ENCODE data around the gene COL9A3.

COL9A3 gene

GRCh38 chr20:62818592-62819493, 2.0 kb downstream of the COL9A3 start:
- Mint-ChIP-seq H3K9me3 (no peaks in the 10 kb centered on the region), H3K27ac (no peak overlapping the region), H3K4me1 (ENCODE audit: low read depth) (peaks cover 11% of the 10 kb centered on the region), H3K4me3 (no peak overlapping the region), H3K36me3 (ENCODE audit: low read depth) (no peaks in the 10 kb centered on the region), H3K27me3 (peaks cover 43% of the 10 kb centered on the region)
- DNase-seq = no peak

DNA sequence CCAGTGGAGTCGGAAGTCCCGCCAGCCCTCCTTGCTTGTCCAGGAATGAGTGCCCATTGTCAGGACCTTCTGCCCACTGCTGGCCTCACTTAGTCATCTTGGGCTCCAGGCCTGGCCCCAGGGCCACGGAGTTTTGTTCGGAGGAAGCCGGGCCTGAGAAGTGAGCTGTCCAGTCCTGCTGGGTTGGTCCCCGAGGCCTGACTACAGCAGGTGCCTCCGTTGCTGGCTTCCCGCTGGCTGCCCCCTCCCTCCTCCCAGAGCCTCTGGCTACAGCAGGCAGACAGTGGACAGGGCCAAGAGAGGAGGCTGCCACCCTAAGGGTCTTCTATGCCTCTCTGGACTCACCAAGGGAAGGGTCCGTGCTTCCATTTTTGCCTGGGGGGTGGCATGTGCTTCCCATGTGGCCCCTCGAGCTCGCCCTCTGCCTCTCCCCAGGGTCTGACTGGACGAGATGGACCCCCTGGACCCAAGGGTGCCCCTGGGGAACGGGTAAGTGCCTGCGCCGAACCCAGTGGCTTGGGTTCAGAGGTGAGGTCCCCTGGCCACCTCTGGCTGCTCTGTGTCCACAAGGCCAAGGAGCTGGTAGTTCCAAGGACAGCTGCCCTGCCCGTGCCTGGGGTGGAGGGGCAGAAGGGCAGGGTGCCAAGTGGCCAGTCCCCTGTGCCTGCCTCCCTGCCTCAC, 2.8 kb downstream of the COL9A3 start:
- H3K27ac Mint-ChIP-seq = no peak overlapping the region
- H3K36me3 Mint-ChIP-seq (ENCODE audit: low read depth) = no peaks in the 10 kb centered on the region
- no peaks in the 10 kb centered on the region for H3K9me3 Mint-ChIP-seq
- no peak overlapping the region for H3K4me3 Mint-ChIP-seq
- H3K4me1 Mint-ChIP-seq (ENCODE audit: low read depth) = peaks cover 9% of the 10 kb centered on the region
- peaks cover 41% of the 10 kb centered on the region for H3K27me3 Mint-ChIP-seq
- no peak for DNase-seq

- H3K36me3 Mint-ChIP-seq (ENCODE audit: low read depth) = no peaks in the 10 kb centered on the region
- H3K4me1 Mint-ChIP-seq (ENCODE audit: low read depth) = peaks cover 7% of the 10 kb centered on the region
- no peak overlapping the region for H3K4me3 Mint-ChIP-seq
- DNase-seq = no peak
- no peak overlapping the region for H3K27ac Mint-ChIP-seq
- peaks cover 35% of the 10 kb centered on the region for H3K27me3 Mint-ChIP-seq
- H3K9me3 Mint-ChIP-seq = no peaks in the 10 kb centered on the region
Observed at GRCh38 chr20:62820208-62820961, 3.5 kb downstream of the COL9A3 start.

DNA sequence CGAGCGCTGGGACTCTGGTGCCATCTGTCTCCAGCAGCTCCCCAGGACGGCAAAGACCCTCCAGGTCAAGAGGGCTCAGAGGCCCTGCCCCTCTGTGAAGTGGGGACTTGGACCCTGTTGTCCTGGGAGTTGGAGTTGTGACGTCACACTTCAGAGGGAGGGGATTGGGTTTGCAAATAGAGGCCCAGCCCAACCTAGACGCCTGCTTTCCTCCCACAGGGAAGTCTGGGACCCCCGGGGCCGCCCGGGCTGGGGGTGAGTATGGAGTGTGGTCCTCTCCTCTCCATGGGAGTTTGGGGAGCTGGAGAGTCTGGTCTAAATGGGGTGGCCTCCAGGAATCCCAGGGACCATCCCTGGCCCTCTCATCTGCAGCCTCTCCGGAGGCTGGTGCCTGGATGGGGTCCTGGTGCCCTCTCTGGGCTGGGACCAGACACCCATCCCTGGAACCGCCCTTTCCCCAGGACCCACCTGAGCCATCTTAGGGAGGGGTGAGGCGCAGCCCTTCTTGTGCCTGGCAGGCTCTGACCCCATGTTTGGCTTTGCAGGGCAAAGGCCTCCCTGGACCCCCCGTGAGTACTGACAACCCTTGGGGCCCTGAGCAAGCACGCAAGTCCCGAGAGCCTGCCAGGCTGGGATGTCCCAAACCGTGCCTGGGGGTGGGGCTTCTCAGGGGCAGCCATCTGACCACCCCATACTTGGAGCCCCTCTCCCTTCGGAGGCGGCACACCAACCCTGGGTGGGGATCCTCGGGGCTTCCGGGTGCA, 4.3 kb downstream of the COL9A3 start:
- H3K36me3 Mint-ChIP-seq (ENCODE audit: low read depth) = no peaks in the 10 kb centered on the region
- H3K27ac Mint-ChIP-seq = no peak overlapping the region
- peaks cover 2% of the 10 kb centered on the region for H3K4me1 Mint-ChIP-seq (ENCODE audit: low read depth)
- H3K9me3 Mint-ChIP-seq = no peaks in the 10 kb centered on the region
- H3K4me3 Mint-ChIP-seq = no peak overlapping the region
- DNase-seq = no peak
- H3K27me3 Mint-ChIP-seq = peaks cover 27% of the 10 kb centered on the region

DNA sequence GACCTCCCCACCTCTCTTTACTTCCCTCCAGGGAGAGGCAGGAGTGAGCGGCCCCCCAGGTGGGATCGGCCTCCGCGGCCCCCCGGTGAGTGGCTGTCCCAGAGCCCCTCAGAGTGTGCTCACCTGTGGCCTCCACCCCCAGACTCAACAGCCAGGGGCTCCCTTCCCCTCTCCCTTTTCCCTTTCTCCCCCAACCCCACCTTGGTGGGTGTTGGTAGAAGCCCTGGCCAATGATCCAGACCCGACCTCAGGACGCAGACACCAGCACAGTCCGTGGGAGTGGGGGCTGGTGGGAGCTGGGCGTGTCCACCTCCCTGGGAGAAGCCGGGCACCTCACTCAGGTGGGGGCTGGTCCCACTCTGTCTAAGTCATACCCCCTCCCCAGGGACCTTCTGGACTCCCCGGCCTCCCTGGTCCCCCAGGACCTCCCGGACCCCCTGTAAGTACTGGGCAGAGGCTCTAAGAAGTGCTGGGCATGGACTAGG, 4.9 kb downstream of the COL9A3 start:
- no peak overlapping the region for H3K27ac Mint-ChIP-seq
- H3K27me3 Mint-ChIP-seq = peaks cover 22% of the 10 kb centered on the region
- no peak for DNase-seq
- H3K36me3 Mint-ChIP-seq (ENCODE audit: low read depth) = no peaks in the 10 kb centered on the region
- no peaks in the 10 kb centered on the region for H3K9me3 Mint-ChIP-seq
- H3K4me3 Mint-ChIP-seq = no peak overlapping the region
- H3K4me1 Mint-ChIP-seq (ENCODE audit: low read depth) = no peaks in the 10 kb centered on the region

- Mint-ChIP-seq H3K4me1 (ENCODE audit: low read depth) (no peaks in the 10 kb centered on the region), H3K9me3 (no peaks in the 10 kb centered on the region), H3K27me3 (peaks cover 22% of the 10 kb centered on the region), H3K36me3 (ENCODE audit: low read depth) (no peaks in the 10 kb centered on the region), H3K27ac (no peak overlapping the region), H3K4me3 (no peak overlapping the region)
- no peak for DNase-seq
Observed at GRCh38 chr20:62822239-62822787, 5.5 kb downstream of the COL9A3 start.

DNA sequence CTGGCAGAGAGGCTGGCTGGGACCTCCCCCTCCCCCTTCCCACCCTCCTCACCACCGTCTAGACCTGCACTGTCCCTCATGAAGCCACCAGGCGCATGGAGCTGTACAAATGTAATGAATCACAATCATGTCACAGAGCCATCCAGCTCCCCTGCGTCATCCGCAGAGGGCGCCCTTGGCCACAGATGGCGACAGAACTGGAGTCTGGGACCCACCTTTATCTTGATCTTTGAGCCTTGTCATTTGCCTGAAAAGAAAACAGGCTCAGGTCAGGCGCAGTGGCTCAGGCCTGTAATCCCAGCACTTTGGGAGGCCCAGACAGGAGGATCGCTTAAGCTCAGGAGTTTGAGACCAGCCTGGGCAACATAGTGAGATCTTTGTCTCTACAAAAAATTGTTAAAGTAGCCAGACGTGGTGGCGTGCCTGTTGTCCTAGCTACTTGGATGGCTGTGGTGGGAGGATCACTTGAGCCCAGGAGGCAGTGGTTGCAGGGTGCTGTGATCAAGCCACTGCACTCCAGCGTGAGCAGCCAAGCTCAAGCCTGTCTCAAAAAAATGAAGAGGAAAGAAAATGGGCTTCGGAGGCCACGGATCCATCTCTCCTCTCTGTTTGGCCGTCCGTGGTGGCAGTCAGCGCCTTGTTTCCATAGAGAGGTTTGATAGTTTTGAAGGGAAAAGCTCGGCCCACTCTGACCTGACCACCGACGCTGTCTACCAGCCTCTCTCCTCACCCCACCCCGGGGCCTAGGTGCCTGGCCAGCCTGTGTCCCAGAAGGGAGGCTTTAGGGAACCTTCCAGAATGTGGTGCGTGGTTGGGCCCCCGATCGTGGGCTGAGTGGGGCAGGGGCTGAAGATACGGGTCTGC, 6.2 kb downstream of the COL9A3 start:
- DNase-seq = no peak

GRCh38 chr20:62823688-62824475, 7.0 kb downstream of the COL9A3 start:
- Mint-ChIP-seq H3K4me1 (ENCODE audit: low read depth) (no peaks in the 10 kb centered on the region), H3K27ac (no peak overlapping the region), H3K27me3 (peaks cover 11% of the 10 kb centered on the region), H3K4me3 (no peak overlapping the region), H3K36me3 (ENCODE audit: low read depth) (no peaks in the 10 kb centered on the region), H3K9me3 (no peaks in the 10 kb centered on the region)
- no peak for DNase-seq

More for the DNA sequence above, 6.2 kb downstream of the COL9A3 start:
- H3K27me3 Mint-ChIP-seq = peaks cover 17% of the 10 kb centered on the region
- no peak overlapping the region for H3K27ac Mint-ChIP-seq
- H3K36me3 Mint-ChIP-seq (ENCODE audit: low read depth) = no peaks in the 10 kb centered on the region
- H3K4me1 Mint-ChIP-seq (ENCODE audit: low read depth) = no peaks in the 10 kb centered on the region
- no peaks in the 10 kb centered on the region for H3K9me3 Mint-ChIP-seq
- H3K4me3 Mint-ChIP-seq = no peak overlapping the region

DNA sequence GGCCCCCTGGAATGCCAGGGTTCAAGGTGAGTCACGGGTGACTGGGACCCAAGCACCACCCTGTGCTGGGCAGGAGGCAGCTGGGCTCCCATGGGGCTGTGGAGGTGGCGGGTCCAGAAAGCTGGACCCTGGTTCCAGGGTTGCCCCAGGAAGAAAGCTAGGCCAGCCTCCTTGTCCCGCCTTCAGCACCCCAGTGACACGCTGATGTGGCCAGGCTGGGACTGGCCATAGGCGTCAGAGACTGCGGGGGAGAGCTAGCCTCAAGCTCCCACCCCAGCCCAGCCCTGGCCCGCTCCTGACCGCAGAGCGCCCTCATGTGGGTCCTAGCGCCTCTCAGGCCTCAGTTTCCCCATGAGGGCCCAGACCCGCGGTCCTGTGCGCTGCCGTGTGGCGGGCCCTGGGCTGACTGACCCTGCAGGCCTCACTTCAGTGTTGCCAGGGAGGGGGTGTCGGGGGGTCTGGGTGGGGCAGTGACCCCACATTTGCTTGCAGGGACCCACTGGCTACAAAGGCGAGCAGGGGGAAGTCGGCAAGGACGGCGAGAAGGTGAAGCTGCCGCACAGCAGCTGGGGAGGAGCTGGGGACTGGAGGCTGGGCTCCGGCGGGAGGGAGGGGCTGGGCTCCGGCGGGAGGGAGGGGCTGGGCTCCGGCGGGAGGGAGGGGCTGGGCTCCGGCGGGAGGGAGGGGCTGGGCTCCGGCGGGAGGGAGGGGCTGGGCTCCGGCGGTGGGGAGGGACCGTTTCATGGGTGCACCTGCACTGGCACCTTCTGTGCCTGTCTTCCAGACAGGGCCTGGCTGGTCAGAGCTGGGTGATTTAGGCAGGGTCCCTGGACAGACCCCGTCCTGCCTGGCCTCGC, 7.9 kb downstream of the COL9A3 start:
- no peak overlapping the region for H3K4me3 Mint-ChIP-seq
- DNase-seq = no peak
- H3K4me1 Mint-ChIP-seq (ENCODE audit: low read depth) = no peaks in the 10 kb centered on the region
- peaks cover 5% of the 10 kb centered on the region for H3K27me3 Mint-ChIP-seq
- H3K36me3 Mint-ChIP-seq (ENCODE audit: low read depth) = no peaks in the 10 kb centered on the region
- no peaks in the 10 kb centered on the region for H3K9me3 Mint-ChIP-seq
- H3K27ac Mint-ChIP-seq = no peak overlapping the region

DNA sequence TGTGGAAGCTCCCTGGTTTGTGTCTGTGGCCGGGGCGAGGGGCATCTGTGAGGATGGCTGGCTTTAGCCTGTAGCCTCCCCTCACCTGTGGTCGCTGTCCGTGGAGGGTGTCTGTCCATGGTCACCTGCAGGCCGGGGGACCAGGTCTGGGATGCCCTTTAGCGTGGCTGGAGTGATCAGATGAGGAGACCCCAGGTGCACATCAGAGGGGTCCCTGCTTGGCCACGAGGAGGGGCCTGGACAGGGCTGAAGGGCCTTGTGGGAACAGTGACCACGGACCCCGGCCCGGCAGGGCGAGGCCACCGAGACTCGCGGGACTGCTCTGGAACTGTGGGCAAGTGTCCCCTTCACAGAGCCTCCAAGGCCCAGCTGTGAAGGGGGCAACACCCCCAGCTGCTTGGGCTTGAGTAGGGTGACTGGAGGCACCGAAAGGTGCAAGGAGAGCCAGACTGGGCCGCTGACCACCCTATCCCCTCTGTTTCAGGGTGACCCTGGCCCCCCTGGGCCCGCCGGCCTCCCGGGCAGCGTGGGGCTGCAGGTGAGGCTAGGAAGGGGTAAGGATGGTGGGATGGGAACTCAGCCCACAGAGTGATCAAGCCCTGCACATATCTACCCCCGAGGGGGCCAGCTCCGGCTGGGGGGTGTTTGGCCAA, 8.6 kb downstream of the COL9A3 start:
- no peaks in the 10 kb centered on the region for H3K9me3 Mint-ChIP-seq
- no peaks in the 10 kb centered on the region for H3K4me1 Mint-ChIP-seq (ENCODE audit: low read depth)
- H3K27me3 Mint-ChIP-seq = no peaks in the 10 kb centered on the region
- H3K27ac Mint-ChIP-seq = no peak overlapping the region
- no peak for DNase-seq
- H3K4me3 Mint-ChIP-seq = no peak overlapping the region
- no peaks in the 10 kb centered on the region for H3K36me3 Mint-ChIP-seq (ENCODE audit: low read depth)

DNA sequence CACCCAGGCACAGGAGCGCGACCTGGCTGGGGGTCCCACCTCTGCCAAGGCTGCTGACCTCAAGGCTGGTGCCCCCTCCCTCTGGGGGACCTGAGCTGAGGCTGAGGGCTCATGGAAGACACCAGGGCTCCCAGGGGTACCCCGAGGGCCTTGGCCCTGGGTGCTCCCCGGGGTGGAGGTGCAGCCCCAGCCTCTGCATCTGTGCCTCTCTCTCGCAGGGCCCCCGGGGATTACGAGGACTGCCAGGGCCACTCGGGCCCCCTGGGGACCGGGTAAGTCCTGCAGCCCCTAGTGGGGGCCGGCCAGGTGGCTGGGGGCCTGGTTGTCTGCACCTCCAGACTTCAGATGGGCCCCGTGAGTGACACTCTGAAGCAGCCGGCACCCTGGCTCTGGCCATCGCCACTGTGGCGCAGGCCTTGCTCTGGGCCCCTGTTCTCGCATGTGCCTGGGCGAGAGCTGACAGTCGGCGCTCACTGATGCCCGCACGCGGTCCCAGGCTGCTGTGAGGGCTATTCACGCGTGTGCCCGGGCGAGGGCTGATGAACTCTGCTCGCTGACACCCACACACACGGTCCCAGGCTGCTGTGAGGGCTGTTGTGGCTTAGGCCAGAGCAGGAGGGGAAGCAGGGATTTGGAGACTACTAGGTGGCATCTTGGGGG, 9.3 kb downstream of the COL9A3 start:
- no peaks in the 10 kb centered on the region for H3K27me3 Mint-ChIP-seq
- DNase-seq = no peak
- no peak overlapping the region for H3K27ac Mint-ChIP-seq
- H3K36me3 Mint-ChIP-seq (ENCODE audit: low read depth) = no peaks in the 10 kb centered on the region
- no peak overlapping the region for H3K4me3 Mint-ChIP-seq
- no peaks in the 10 kb centered on the region for H3K4me1 Mint-ChIP-seq (ENCODE audit: low read depth)
- no peaks in the 10 kb centered on the region for H3K9me3 Mint-ChIP-seq

All from activated T-cell treated with anti-CD3 and anti-CD28 coated beads, Interleukin-2, amount 50 U/mL, for 24 hours (primary cell).